GM10266 (cell line): ENCODE measurements around the gene CIB2.

Source experiments
- DNase-seq: peaks from one replicate; pipeline ENCODE4 v3.0.0; 2012; ENCODE audit errors: extremely low spot score
- CTCF ChIP-seq: IDR thresholded peaks from 2 replicates; pipeline ENCODE4 v1.5.1; 2012; ENCODE audit warnings: mild to moderate bottlenecking, low read depth; ENCODE audit not compliant: control insufficient read depth, insufficient read depth; ENCODE audit errors: missing control alignments

CIB2 gene

GRCh38 chr15:78063970-78064385 is 67.3 kb downstream of the CIB2 start:
- TF ChIP-seq CTCF, result no peak
- no peak for DNase-seq

GRCh38 chr15:78063217-78063616 is 68.0 kb downstream of the CIB2 start:
- no peak for TF ChIP-seq CTCF
- no peak for DNase-seq

- TF ChIP-seq CTCF, result no peak
Measured at GRCh38 chr15:78061963-78062427, 69.2 kb downstream of the CIB2 start.

DNA sequence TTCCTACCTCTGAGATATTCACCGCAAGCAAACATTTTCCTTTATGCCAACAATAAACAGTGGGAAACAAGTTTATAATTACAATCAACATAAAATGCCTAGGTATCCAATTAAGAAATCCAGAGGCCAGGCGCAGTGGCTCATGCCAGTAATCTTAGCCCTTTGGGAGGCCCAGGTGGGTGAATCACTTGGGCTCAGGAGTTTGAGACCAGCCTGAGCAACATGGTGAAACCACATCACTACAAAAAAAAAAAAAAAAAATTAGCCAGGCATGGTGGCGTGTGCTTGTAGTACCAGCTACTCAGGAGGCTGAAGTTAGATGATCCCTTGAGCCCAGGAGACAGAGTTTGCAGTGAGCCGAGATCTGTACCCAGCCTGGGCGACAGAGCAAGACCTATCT is 71.0 kb downstream of the CIB2 start:
- no peak for DNase-seq
- TF ChIP-seq CTCF, result no peak

More at GRCh38 chr15:78061963-78062427, 69.2 kb downstream of the CIB2 start:
- DNase-seq, result peak; percentile 52

GRCh38 chr15:78059110-78059839 is 72.0 kb downstream of the CIB2 start:
- no peak for DNase-seq

DNA sequence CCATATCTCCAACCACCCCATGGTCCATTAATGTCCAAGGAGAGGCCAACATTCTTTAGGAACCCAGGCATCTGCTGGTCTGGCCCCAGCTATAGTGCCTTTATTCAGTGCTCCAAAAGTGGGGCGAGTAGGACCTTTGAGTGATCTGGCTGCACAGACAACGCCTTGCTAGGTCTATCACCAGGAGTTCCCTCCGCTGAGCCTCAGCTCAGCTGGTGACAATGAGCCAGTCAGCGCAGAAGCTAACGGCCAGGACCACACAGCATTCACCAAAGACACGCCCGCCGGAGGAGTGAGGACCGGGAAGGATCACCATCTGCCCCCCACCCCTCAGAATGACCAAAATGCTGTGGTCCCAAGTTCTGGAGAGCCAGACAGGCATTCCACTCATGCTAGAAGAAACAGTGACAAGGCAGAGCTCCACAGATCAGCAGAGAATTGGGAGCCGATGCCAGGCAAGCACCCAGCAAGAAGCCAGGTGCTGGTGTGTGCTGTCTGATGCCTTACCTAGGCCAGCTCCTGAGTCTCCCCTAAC is 72.8 kb downstream of the CIB2 start:
- DNase-seq, result no peak
- TF ChIP-seq CTCF, result no peak

More at GRCh38 chr15:78059110-78059839, 72.0 kb downstream of the CIB2 start:
- no peak for TF ChIP-seq CTCF

DNA sequence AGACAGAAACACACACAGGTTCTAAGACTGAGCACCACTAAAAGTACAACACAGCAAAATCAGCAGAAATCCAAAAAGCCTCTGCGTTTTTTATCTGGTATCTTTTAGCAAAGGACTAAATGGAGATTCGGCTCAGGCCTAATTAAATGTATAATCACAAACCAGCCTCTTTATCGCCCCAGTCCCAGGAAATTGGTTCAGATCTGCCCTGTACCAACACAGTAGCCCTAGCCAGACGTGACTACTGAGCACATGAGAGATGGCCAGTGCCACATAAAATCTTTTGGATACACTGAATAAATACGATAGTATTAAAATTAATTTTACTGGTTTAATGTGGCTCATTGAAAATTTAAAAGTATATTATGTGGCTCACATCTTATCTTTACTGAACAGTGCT is 73.4 kb downstream of the CIB2 start:
- TF ChIP-seq CTCF, result no peak
- DNase-seq, result no peak
